K562 (cell line): Measurements from ENCODE around the gene ORMDL1. TPM values are rescaled to one million over a fixed set of nuclear protein-coding genes. Genes with fewer than 3 reads are reported as not detected.

Experiments used
- C11orf30 ChIP-seq: fragments of 450-650 bp; IDR thresholded peaks from 2 replicates; pipeline ENCODE4 v1.6.1; 2016; ENCODE audit warnings: low read depth, mild to moderate bottlenecking
- HDAC2 ChIP-seq: fragments of 450-650 bp; IDR thresholded peaks from 2 replicates; pipeline ENCODE4 v1.6.1; 2016; ENCODE audit warnings: mild to moderate bottlenecking
- HMGN3 ChIP-seq: IDR thresholded peaks from 2 replicates; pipeline ENCODE4 v1.6.1; 2011; ENCODE audit warnings: borderline replicate concordance, low read depth, mild to moderate bottlenecking, mixed read lengths, low read length; ENCODE audit not compliant: insufficient read length; ENCODE audit errors: extremely low read depth
- HNRNPLL ChIP-seq: fragments of 200-400 bp; formaldehyde crosslinking; IDR thresholded peaks from 2 replicates; pipeline ENCODE4 v1.6.1; 2017; ENCODE audit warnings: low read length, low read depth, mild to moderate bottlenecking; ENCODE audit not compliant: poor library complexity, severe bottlenecking
- HNRNPUL1 ChIP-seq: fragments of 200-400 bp; formaldehyde crosslinking; IDR thresholded peaks from 2 replicates; pipeline ENCODE4 v1.6.1; 2017; ENCODE audit warnings: low read length
- KDM4B ChIP-seq, 2 experiments: fragments of 450-650 bp in 1 of 2; sonication (generic) in 1 of 2; IDR thresholded peaks; 2 replicates each; pipeline ENCODE4 v1.6.1; 2016 to 2017; ENCODE audit warnings: borderline replicate concordance in 2 of 2, antibody characterized with exemption in 1 of 2, low read depth in 1 of 2, mild to moderate bottlenecking in 1 of 2
- MTA2 ChIP-seq: fragments of 450-650 bp; IDR thresholded peaks from 2 replicates; pipeline ENCODE4 v1.6.1; 2016; ENCODE audit warnings: low read depth
- POLR2A ChIP-seq: fragments of 450-650 bp; conservative IDR thresholded peaks from 2 replicates; pipeline ENCODE4 v1.6.1; 2016
- SIN3A ChIP-seq, 2 experiments: fragments of 150-350 bp in 1 of 2; IDR thresholded peaks; 2 replicates each; pipeline ENCODE4 v1.6.1; 2011 to 2016; ENCODE audit warnings: borderline replicate concordance in 2 of 2, low read depth in 2 of 2, low read length in 2 of 2, mild to moderate bottlenecking in 2 of 2, moderate library complexity in 2 of 2; ENCODE audit not compliant: control insufficient read depth in 1 of 2
- TAF9B ChIP-seq: fragments of 450-650 bp; IDR thresholded peaks from 2 replicates; pipeline ENCODE4 v1.6.1; 2018; ENCODE audit warnings: mild to moderate bottlenecking; ENCODE audit not compliant: partially characterized antibody
- polyA plus RNA-seq, 8 experiments: library from polyadenylated mRNA; depleted of rRNA in 4 of 8; stranded (reverse) in 5 of 8; unstranded in 3 of 8; fragments of >200 nt; fragmentation: Nextera tagmentation in 2 of 8; fragmentation: Illumina TruSeq in 1 of 8; extraction: Ambion mirVana in 2 of 8; extraction: Trizol in 1 of 8; gene quantifications; 2 replicates each; pipeline versions ENCODE4 v1.2.1 to v1.2.3, GENCODE V29; 2011 to 2014; ENCODE audit warnings: inconsistent platforms in 1 of 8, missing spikeins in 1 of 8
- total RNA-seq, 7 experiments: library from RNA; depleted of rRNA in 6 of 7; stranded (reverse); fragments of >200 nt in 6 of 7; fragmentation: Illumina TruSeq in 2 of 7; extraction: Trizol in 2 of 7; gene quantifications; 2 replicates each; pipeline versions ENCODE4 v1.2.1 to v1.2.3, GENCODE V29; 2011 to 2021; ENCODE audit warnings: low replicate concordance in 1 of 7
- TF ChIP-seq, protein P1 (sequence below): sonication (generic); formaldehyde crosslinking; IDR thresholded peaks from 2 replicates; pipeline ENCODE4 v1.8.1; 2023; ENCODE audit warnings: mild to moderate bottlenecking, missing genetic modification reagents
- TF ChIP-seq, protein P2 (sequence below): fragments of 200-800 bp; sonication (Bioruptor generic); IDR thresholded peaks from 2 replicates; pipeline ENCODE4 v1.6.1; 2017; ENCODE audit warnings: missing genetic modification characterization, missing compliant biosample characterization

Gene ORMDL1
- total and polyA plus RNA-seq, 9 of the 15 experiments (the other 6 are each of a cell fraction or from before 2014, with no cell fraction given), result 35.1 to 74.2 (median 50.0) TPM

GRCh38 chr2:189783927-189784867, at the start of gene ORMDL1, which contains the start of gene PMS1 (continued):
- TF ChIP-seq, protein P1, sequence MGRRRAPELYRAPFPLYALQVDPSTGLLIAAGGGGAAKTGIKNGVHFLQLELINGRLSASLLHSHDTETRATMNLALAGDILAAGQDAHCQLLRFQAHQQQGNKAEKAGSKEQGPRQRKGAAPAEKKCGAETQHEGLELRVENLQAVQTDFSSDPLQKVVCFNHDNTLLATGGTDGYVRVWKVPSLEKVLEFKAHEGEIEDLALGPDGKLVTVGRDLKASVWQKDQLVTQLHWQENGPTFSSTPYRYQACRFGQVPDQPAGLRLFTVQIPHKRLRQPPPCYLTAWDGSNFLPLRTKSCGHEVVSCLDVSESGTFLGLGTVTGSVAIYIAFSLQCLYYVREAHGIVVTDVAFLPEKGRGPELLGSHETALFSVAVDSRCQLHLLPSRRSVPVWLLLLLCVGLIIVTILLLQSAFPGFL (CRISPR knock-in tag), result 0 out of 2 replicates have a peak, but pooled peaks have one; percentile 34
- TF ChIP-seq, protein P2, sequence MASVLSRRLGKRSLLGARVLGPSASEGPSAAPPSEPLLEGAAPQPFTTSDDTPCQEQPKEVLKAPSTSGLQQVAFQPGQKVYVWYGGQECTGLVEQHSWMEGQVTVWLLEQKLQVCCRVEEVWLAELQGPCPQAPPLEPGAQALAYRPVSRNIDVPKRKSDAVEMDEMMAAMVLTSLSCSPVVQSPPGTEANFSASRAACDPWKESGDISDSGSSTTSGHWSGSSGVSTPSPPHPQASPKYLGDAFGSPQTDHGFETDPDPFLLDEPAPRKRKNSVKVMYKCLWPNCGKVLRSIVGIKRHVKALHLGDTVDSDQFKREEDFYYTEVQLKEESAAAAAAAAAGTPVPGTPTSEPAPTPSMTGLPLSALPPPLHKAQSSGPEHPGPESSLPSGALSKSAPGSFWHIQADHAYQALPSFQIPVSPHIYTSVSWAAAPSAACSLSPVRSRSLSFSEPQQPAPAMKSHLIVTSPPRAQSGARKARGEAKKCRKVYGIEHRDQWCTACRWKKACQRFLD (CRISPR knock-in tag), result no peak; the same call in 1 of the 2 replicates
- TF ChIP-seq C11orf30, result peak; percentile 29
- peak in 1 of 2 experiments; percentile 51; a peak in 1 of 4 replicates for TF ChIP-seq KDM4B (IDR thresholded peaks at IDR 0.05; ENCODE audit: borderline replicate concordance in 2 of 2, low read depth in 1 of 2)
- no peak for TF ChIP-seq MTA2
- peak; percentile 100 for TF ChIP-seq HNRNPLL
- no peak for TF ChIP-seq HNRNPUL1
- TF ChIP-seq SIN3A (IDR thresholded peaks at IDR 0.05; ENCODE audit: borderline replicate concordance in 2 of 2, control insufficient read depth in 1 of 2, low read depth in 2 of 2, low read length in 2 of 2), result peak; percentile 12 to 57; a peak in 2 of 4 replicates
- peak; percentile 94 for TF ChIP-seq POLR2A
- TF ChIP-seq HMGN3, result peak; percentile 39
- TF ChIP-seq TAF9B, result peak; percentile 34
- TF ChIP-seq HDAC2, result no peak; the same call in 1 of the 2 replicates
